Bone marrow (tissue), 2 donors: Measurements from ENCODE around the gene CCDC195.
"Not testable (repeated sequence)": the region's sequence is repeated elsewhere in the genome, so short reads cannot be mapped to it uniquely, and the experiment has no call there.

Source experiments
- DNase-seq, 2 donors: peaks; one replicate each; lab custom pipeline; 2025; lab: John Stamatoyannopoulos, UW

Gene CCDC195

GRCh38 chr2:224690868-224691267, 25.3 kb downstream of the CCDC195 start:
- DNase-seq, result no peak

GRCh38 chr2:224689539-224689938, 26.6 kb downstream of the CCDC195 start:
- DNase-seq, result no peak

GRCh38 chr2:224688997-224689396, 27.2 kb downstream of the CCDC195 start:
- no peak for DNase-seq

- DNase-seq, result no peak
These were observed 29.0 kb downstream of the CCDC195 start for GRCh38 chr2:224687156-224687555.

- no peak for DNase-seq
These were observed 31.0 kb downstream of the CCDC195 start for GRCh38 chr2:224685121-224685520.

GRCh38 chr2:224682134-224682533, 34.0 kb downstream of the CCDC195 start:
- DNase-seq, result no peak

GRCh38 chr2:224671731-224672130, 44.4 kb downstream of the CCDC195 start:
- no peak for DNase-seq

GRCh38 chr2:224670203-224670602, 46.0 kb downstream of the CCDC195 start:
- DNase-seq, result no peak

GRCh38 chr2:224669449-224669848, 46.7 kb downstream of the CCDC195 start:
- no peak for DNase-seq

- DNase-seq, result no peak
These were observed 47.8 kb downstream of the CCDC195 start for GRCh38 chr2:224668123-224668909.

- DNase-seq, result no peak
These were observed 49.1 kb downstream of the CCDC195 start for GRCh38 chr2:224666951-224667553.

GRCh38 chr2:224663322-224663721, 52.8 kb downstream of the CCDC195 start:
- DNase-seq, result not testable (repeated sequence)

GRCh38 chr2:224661708-224662107, 54.5 kb downstream of the CCDC195 start:
- not testable (repeated sequence) for DNase-seq

GRCh38 chr2:224659714-224660113, 56.5 kb downstream of the CCDC195 start:
- DNase-seq, result no peak

- no peak for DNase-seq
These were observed 57.3 kb downstream of the CCDC195 start for GRCh38 chr2:224658780-224659405.

GRCh38 chr2:224657349-224657748, 58.8 kb downstream of the CCDC195 start:
- no peak for DNase-seq

GRCh38 chr2:224655006-224655537, 61.1 kb downstream of the CCDC195 start:
- no peak for DNase-seq
